Neural cell (in vitro differentiated cells): Measurements from ENCODE around the gene P2RY10. TPM values are rescaled to one million over a fixed set of nuclear protein-coding genes. Genes with fewer than 3 reads are reported as not detected.
A peak's percentile ranks its signal among the peaks of the same experiment; 100 is the strongest.

ENCODE experiments used
- H2AFZ ChIP-seq: fragments of 200-600, 300-800 bp; sonication (generic), shearing (Covaris generic); 2 replicates; pipeline ENCODE4 v1.6.0; 2014; ENCODE audit warnings: low read depth, mild to moderate bottlenecking, antibody characterized with exemption, low read length, moderate library complexity
- H3F3A ChIP-seq: fragments of 200-600 bp; shearing (Covaris generic); 2 replicates; pipeline ENCODE4 v1.6.1; 2016; ENCODE audit warnings: mild to moderate bottlenecking, moderate library complexity, mixed read lengths, antibody characterized with exemption, low read length; ENCODE audit not compliant: insufficient read depth, poor library complexity, severe bottlenecking
- H3K27ac ChIP-seq: fragments of 200-600, 300-800 bp; sonication (generic), shearing (Covaris generic); 2 replicates; pipeline ENCODE4 v1.5.1; 2014; ENCODE audit warnings: mild to moderate bottlenecking, low read length, moderate library complexity
- H3K27me3 ChIP-seq: fragments of 300-800, 200-600 bp; sonication (generic), shearing (Covaris generic); 2 replicates; pipeline ENCODE4 v1.6.0; 2014; ENCODE audit warnings: mild to moderate bottlenecking, low read depth, low read length, moderate library complexity; ENCODE audit not compliant: insufficient read depth
- H3K36me3 ChIP-seq: fragments of 300-800, 200-600 bp; sonication (generic), shearing (Covaris generic); 2 replicates; pipeline ENCODE4 v1.5.1; 2014; ENCODE audit warnings: mild to moderate bottlenecking, antibody characterized with exemption, low read length, moderate library complexity; ENCODE audit not compliant: insufficient read depth
- H3K4me2 ChIP-seq: fragments of 300-800, 200-600 bp; sonication (generic), shearing (Covaris generic); 2 replicates; pipeline ENCODE4 v1.6.0; 2014; ENCODE audit warnings: mild to moderate bottlenecking, low read length
- H3K4me3 ChIP-seq: fragments of 300-800, 200-600 bp; sonication (generic), shearing (Covaris generic); 2 replicates; pipeline ENCODE4 v1.5.1; 2014; ENCODE audit warnings: mild to moderate bottlenecking, low read length, moderate library complexity
- H3K79me2 ChIP-seq: fragments of 200-600 bp; shearing (Covaris generic); replicated peaks from 2 replicates; pipeline ENCODE4 v1.6.0; 2014; ENCODE audit warnings: mild to moderate bottlenecking, low read length, moderate library complexity; ENCODE audit not compliant: insufficient read depth
- H3K9ac ChIP-seq: fragments of 300-800, 200-600 bp; sonication (generic), shearing (Covaris generic); 2 replicates; pipeline ENCODE4 v1.6.1; 2016; ENCODE audit warnings: mild to moderate bottlenecking, low read length, mixed read lengths
- H3K9me2 ChIP-seq: fragments of 200-600 bp; shearing (Covaris generic); 2 replicates; pipeline ENCODE4 v1.6.1; 2016; ENCODE audit warnings: mild to moderate bottlenecking, low read length, mixed read lengths; ENCODE audit not compliant: insufficient read depth
- H3K9me3 ChIP-seq: fragments of 200-600, 300-800 bp; sonication (generic), shearing (Covaris generic); 2 replicates; pipeline ENCODE4 v1.6.1; 2016; ENCODE audit warnings: mild to moderate bottlenecking, mixed run types, low read length, moderate library complexity, mixed read lengths
- H4K20me1 ChIP-seq: fragments of 200-600 bp; shearing (Covaris generic); 2 replicates; pipeline ENCODE4 v1.6.1; 2016; ENCODE audit warnings: mild to moderate bottlenecking, mixed run types; ENCODE audit not compliant: insufficient read depth
- CTCF ChIP-seq: fragments of 450-650 bp; IDR thresholded peaks from 2 replicates; pipeline ENCODE4 v1.5.1; 2014; ENCODE audit warnings: antibody characterized with exemption, mild to moderate bottlenecking, moderate library complexity; ENCODE audit not compliant: poor library complexity, severe bottlenecking
- EP300 ChIP-seq: fragments of 450-650 bp; conservative IDR thresholded peaks from 2 replicates; pipeline ENCODE4 v1.6.1; 2014; ENCODE audit warnings: antibody characterized with exemption, mild to moderate bottlenecking, moderate library complexity; ENCODE audit not compliant: poor library complexity, severe bottlenecking
- EZH2 ChIP-seq: fragments of 200-600, 300-800 bp; shearing (Covaris generic), sonication (generic); IDR thresholded peaks from 2 replicates; pipeline ENCODE4 v1.6.1; 2014; ENCODE audit warnings: antibody characterized with exemption, low read length, borderline replicate concordance, mild to moderate bottlenecking; ENCODE audit not compliant: insufficient read depth, poor library complexity, severe bottlenecking
- MXI1 ChIP-seq: fragments of 450-650 bp; conservative IDR thresholded peaks from 2 replicates; pipeline ENCODE4 v1.6.1; 2014; ENCODE audit warnings: antibody characterized with exemption, mild to moderate bottlenecking; ENCODE audit not compliant: poor library complexity, severe bottlenecking
- POLR2AphosphoS5 ChIP-seq: IDR thresholded peaks from 2 replicates; pipeline ENCODE4 v1.6.1; 2012
- RAD21 ChIP-seq: fragments of 450-650 bp; conservative IDR thresholded peaks from 2 replicates; pipeline ENCODE4 v1.6.1; 2014; ENCODE audit warnings: antibody characterized with exemption, mild to moderate bottlenecking, moderate library complexity
- REST ChIP-seq: IDR thresholded peaks from 2 replicates; pipeline ENCODE4 v1.6.1; 2012; ENCODE audit warnings: borderline replicate concordance
- SMC3 ChIP-seq: fragments of 450-650 bp; conservative IDR thresholded peaks from 2 replicates; pipeline ENCODE4 v1.6.1; 2014; ENCODE audit warnings: antibody characterized with exemption, mild to moderate bottlenecking, moderate library complexity; ENCODE audit not compliant: poor library complexity
- TAF1 ChIP-seq: IDR thresholded peaks from 2 replicates; pipeline ENCODE4 v1.6.1; 2012; ENCODE audit warnings: low read depth
- polyA plus RNA-seq: library from polyadenylated mRNA; depleted of rRNA; stranded (reverse); fragments of >200 nt; gene quantifications from 2 replicates; pipeline ENCODE4 v1.2.3, GENCODE V29; 2014

The P2RY10 gene
- polyA plus RNA-seq, 1 donor from 2014 or later = not detected

GRCh38 chrX:78946178-78946931 is 1.2 kb downstream of the P2RY10 start:
- H3K4me2 ChIP-seq = no peak overlapping the region
- no peaks in the 10 kb centered on the region for H4K20me1 ChIP-seq
- no peak overlapping the region for H2AFZ ChIP-seq
- no peak overlapping the region for H3K9ac ChIP-seq
- no peaks in the 10 kb centered on the region for H3K27me3 ChIP-seq
- H3F3A ChIP-seq = no peaks in the 10 kb centered on the region
- TF ChIP-seq RAD21 = no peak
- TF ChIP-seq MXI1 = no peak
- no peak for TF ChIP-seq EP300
- no peak for TF ChIP-seq POLR2AphosphoS5
- no peak for TF ChIP-seq TAF1
- TF ChIP-seq SMC3 = no peak
- no peak for TF ChIP-seq CTCF
- TF ChIP-seq REST = no peak
- TF ChIP-seq EZH2 = no peak
- H3K4me3 ChIP-seq = no peak overlapping the region
- H3K9me2 ChIP-seq = no peaks in the 10 kb centered on the region
- no peak overlapping the region for H3K27ac ChIP-seq
- H3K36me3 ChIP-seq = no peaks in the 10 kb centered on the region
- no peaks in the 10 kb centered on the region for H3K9me3 ChIP-seq
- no peaks in the 10 kb centered on the region for H3K79me2 ChIP-seq

GRCh38 chrX:78950009-78950835 is 5.0 kb downstream of the P2RY10 start:
- TF ChIP-seq RAD21 (peak; percentile 34), MXI1 (no peak), TAF1 (no peak), CTCF (no peak), SMC3 (no peak)
- Histone ChIP-seq H3K4me3 (no peak overlapping the region), H3K9me2 (no peaks in the 10 kb centered on the region), H3K36me3 (no peaks in the 10 kb centered on the region), H3K79me2 (no peaks in the 10 kb centered on the region), H3K27me3 (no peaks in the 10 kb centered on the region), H2AFZ (no peak overlapping the region), H3K27ac (no peak overlapping the region), H4K20me1 (no peaks in the 10 kb centered on the region), H3K9ac (no peak overlapping the region), H3K9me3 (no peaks in the 10 kb centered on the region), H3F3A (no peaks in the 10 kb centered on the region), H3K4me2 (no peak overlapping the region)
